GM13976 (cell line): ENCODE measurements around the gene EP400.

Experiments
- DNase-seq: peaks from one replicate; pipeline ENCODE4 v3.0.0; 2012; ENCODE audit warnings: low spot score
- in situ Hi-C: fragments of 300-500 bp; cut with MboI; formaldehyde crosslinking; loops from one replicate; pipeline ENCODE4 v1.12.0; 2022; ENCODE audit warnings: low sequenced_read_pairs, mixed read lengths, inconsistent platforms; ENCODE audit not compliant: unreplicated experiment
- TF ChIP-seq, protein P1 (sequence below): IDR thresholded peaks from 2 replicates; pipeline ENCODE4 v1.5.1; 2012; ENCODE audit warnings: borderline replicate concordance, mild to moderate bottlenecking; ENCODE audit not compliant: insufficient read depth; ENCODE audit errors: extremely low read depth, missing control alignments, control extremely low read depth

Gene EP400

DNA sequence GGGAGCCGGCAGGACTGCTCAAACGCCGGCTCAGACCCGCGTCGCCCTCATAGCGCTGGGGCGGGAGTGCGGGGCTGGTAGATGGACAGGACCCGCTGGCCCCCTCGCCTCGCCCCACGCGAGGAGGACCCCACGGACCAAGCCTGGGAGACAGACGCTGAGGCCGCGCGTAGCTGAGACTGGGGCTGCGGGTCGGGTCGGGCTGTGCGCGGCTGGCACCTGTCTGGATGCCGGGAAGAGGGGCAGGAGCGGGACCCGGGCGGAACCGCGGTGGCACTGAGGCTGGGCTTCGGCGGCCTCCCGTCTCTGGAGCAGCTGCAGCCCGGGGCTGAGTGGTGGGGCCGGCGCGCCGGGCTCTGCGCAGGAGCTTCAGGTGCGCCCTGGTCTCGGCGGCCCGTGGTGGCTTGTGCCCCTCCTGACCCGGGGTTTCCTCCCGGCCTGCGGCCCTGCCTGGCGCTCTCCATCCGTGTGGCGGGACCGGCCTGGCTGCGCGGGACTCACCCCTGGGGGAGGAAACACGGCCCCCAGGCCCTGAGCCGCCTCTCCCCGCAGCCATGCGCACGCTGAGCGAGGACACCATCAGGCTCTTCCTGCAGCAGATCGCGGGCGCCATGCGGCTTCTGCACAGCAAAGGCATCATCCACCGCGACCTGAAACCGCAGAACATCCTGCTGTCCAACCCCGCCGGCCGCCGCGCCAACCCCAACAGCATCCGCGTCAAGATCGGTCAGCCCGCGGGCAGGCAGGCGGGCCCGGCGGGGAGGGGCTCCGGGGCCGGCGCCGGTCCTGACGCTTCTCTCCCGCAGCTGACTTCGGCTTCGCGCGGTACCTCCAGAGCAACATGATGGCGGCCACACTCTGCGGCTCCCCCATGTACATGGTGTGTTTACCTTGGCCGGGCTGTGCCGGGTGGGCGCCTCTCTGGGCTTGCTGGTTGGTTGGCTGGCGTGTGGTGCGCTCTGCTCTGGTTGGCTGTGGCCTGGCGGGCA is 41.4 kb upstream of the EP400 start:
- TF ChIP-seq, protein P1, sequence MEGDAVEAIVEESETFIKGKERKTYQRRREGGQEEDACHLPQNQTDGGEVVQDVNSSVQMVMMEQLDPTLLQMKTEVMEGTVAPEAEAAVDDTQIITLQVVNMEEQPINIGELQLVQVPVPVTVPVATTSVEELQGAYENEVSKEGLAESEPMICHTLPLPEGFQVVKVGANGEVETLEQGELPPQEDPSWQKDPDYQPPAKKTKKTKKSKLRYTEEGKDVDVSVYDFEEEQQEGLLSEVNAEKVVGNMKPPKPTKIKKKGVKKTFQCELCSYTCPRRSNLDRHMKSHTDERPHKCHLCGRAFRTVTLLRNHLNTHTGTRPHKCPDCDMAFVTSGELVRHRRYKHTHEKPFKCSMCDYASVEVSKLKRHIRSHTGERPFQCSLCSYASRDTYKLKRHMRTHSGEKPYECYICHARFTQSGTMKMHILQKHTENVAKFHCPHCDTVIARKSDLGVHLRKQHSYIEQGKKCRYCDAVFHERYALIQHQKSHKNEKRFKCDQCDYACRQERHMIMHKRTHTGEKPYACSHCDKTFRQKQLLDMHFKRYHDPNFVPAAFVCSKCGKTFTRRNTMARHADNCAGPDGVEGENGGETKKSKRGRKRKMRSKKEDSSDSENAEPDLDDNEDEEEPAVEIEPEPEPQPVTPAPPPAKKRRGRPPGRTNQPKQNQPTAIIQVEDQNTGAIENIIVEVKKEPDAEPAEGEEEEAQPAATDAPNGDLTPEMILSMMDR, result no peak
- no peak for DNase-seq
- in situ Hi-C loops, result no loop called here

DNA sequence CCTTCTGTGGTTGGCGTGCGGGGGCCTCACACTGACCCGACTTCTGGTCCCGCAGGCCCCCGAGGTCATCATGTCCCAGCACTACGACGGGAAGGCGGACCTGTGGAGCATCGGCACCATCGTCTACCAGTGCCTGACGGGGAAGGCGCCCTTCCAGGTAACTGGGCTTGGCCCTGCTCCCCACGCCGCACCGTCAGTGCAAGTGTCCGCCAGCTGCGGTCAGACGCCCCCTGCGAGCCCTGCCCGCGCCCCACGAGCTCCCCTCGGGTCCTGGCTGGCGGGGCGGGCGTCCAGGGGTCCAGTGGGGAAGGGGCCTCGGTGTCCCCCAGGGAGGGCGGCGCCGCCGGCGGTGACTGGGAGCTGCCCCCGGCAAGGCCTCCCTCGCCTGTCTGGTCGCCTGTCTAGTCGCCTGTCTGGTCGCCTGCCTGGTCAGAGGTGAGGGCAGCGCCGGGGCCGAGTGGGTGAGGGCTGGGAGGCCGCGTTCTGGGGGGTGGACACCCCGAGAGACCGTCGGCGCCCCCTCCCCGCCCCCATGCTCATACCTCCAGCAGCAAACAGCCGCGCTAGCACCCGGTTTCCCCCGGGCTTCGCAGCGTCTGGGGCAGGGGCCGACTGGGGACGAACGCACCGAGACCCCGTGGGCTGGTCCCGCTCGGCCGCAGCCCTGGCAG is 40.5 kb upstream of the EP400 start:
- in situ Hi-C loops, result no loop called here
- DNase-seq, result no peak
- TF ChIP-seq, protein P1, result no peak

DNA sequence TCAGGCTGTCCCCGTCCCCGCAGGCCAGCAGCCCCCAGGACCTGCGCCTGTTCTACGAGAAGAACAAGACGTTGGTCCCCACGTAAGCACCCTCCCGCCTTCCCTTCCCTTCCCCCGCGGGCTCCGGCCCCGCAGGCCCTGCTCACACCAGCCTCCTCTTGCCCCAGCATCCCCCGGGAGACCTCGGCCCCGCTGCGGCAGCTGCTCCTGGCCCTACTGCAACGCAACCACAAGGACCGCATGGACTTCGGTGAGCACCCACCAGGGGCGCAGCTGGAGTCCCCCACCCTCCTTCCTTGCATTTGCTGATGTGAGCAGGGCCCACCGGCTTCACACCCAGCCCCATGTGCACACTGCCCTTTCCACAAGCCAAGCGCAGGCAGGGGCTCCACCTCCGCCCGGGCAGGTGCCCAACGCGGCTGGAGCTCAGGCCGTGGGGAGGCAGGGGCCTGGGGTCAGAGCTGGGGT is 40.0 kb upstream of the EP400 start:
- in situ Hi-C loops, result no loop called here
- TF ChIP-seq, protein P1, result no peak
- DNase-seq, result no peak

DNA sequence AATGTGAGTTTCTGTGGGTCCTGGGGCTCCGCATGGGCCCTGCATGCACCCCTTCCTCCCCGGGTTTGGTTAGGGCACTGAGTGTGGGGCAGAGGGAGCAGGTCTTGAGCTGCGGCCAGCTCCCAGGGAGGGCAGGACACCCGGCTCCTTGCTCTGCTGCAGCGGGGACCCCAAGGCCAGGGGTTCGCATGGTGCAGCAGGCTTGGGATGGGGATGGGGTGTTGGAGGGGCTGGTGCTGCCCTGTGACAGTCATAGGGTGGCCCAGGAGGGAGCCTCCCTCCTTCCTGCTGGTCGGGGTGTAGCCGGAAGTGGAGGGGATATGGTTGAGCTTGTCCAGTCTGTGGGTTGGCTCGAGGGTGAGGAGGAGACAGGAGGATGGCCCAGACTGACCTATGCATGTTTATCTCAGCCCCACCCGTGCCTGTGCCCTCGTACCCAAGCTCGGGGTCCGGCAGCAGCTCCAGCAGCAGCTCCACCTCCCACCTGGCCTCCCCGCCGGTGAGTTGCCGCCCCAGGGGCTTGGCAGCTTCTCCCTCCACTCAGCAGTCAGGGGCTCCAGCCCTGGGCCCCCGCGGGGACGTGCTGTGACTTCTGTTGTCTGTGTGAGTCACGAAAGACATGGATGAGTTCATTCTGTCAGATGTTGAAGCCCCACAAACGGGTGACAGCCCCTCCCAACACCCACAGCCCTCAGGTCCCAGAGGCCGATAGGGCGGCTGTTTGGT is 39.3 kb upstream of the EP400 start:
- in situ Hi-C loops, result no loop called here
- TF ChIP-seq, protein P1, result no peak
- DNase-seq, result no peak

DNA sequence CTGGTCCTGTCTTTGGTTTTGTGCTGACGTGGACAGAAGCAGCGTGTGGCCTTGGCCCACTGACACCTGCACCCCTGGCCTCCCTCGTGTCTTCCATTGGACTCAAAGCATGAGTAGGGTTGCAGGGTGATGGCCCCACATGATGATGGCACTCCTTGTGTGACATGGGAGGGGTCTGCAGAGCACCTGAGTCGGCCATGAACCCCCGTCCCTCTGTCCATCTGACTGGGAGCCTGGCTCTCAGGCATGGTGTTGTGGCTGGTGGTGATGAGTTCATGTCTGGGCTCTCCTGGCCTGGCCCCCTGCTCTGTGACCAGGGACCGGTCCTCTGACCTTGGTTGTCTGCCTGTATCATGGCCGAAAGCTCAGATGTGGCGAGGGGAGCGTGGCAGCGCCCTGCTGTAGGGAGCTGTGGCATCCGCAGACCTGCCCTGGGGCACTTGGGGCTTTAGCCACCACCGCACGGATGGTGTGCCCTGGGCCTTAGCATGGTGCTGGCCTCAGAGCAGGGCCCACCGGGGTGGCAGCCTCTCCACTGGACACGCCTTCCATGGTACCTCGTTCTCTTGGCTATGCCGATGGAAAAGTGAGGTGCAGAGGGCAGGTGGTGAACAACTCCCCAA is 38.6 kb upstream of the EP400 start:
- in situ Hi-C loops, result no loop called here
- DNase-seq, result no peak
- TF ChIP-seq, protein P1, result no peak

DNA sequence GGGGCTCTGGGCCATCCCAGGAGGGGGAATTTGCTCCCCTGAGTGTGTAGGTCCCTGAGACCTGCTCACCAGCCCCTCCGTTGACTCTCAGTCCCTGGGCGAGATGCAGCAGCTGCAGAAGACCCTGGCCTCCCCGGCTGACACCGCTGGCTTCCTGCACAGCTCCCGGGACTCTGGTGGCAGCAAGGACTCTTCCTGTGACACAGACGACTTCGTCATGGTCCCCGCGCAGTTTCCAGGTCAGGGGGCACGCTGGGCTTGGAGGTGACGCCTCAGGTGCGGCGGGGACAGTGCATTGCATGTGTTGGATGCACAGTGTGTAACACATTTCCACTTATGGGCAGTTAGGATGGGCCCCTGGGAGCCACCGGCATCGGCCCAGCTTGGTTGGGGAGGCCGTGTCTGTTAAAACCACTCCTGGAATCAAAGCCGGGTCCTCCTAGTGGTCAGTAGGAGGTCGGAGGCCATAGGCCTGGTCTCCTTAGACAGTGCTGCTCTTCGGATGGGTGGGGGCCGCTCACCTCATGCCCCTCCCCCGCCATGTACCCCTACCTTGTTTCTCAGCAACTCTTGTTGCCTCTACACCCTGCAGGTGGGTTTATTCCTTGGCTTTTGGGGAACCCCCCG is 37.8 kb upstream of the EP400 start:
- TF ChIP-seq, protein P1, result no peak
- in situ Hi-C loops, result no loop called here
- DNase-seq, result no peak
